Measurements from ENCODE around the gene GALNT4. TPM values are rescaled to one million over a fixed set of nuclear protein-coding genes. Genes with fewer than 3 reads are reported as not detected.

Gene GALNT4
- total RNA-seq, 1 donor, result 12.1 TPM

DNA sequence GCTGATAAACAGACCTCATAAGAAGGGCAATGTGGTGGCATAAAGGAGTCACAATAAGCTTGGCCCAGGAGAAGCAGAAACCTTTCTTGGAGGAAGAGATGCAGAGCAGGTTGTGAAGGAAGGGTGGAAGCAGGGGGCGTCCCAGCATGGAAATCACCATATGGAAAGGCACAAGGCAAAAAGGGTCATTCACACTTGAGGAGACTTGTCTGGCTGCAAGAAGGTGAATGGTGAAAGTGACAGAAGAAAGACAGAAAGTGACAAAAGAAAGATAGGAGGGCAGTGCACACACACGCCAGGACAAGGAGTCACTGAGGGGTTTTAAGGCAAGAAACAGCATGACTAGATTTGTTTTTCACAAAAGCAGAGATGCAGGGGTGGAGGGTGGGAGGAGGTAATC is 38.3 kb downstream of the GALNT4 start:
- H3K4me3 ChIP-seq (ENCODE audit: low read depth, low read length), result no peak overlapping the region
- DNase-seq (ENCODE audit: low read depth), result no peak
- TF ChIP-seq, protein P1, sequence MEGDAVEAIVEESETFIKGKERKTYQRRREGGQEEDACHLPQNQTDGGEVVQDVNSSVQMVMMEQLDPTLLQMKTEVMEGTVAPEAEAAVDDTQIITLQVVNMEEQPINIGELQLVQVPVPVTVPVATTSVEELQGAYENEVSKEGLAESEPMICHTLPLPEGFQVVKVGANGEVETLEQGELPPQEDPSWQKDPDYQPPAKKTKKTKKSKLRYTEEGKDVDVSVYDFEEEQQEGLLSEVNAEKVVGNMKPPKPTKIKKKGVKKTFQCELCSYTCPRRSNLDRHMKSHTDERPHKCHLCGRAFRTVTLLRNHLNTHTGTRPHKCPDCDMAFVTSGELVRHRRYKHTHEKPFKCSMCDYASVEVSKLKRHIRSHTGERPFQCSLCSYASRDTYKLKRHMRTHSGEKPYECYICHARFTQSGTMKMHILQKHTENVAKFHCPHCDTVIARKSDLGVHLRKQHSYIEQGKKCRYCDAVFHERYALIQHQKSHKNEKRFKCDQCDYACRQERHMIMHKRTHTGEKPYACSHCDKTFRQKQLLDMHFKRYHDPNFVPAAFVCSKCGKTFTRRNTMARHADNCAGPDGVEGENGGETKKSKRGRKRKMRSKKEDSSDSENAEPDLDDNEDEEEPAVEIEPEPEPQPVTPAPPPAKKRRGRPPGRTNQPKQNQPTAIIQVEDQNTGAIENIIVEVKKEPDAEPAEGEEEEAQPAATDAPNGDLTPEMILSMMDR (IDR thresholded peaks at IDR 0.05; ENCODE audit: insufficient read depth, low read length), result no peak

DNA sequence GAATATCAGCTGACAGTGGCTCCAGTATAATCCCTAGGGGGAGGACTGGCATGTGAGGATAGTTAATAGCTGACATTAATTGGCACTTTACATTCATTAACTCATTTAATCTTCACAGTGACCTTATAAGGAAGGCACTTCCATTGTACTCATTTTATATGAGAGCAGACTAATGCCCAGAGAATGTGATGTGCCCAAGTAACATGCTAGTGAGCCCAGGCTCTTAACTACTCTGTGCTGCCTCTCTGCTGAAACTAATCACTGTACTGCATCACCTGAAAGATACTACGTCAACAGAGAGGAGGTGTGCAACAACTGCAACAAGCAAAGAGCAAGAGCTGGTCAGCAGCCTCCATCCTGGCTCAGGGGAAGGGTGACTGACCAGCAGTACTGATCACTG is 40.1 kb downstream of the GALNT4 start:
- no peak for DNase-seq (ENCODE audit: low read depth)
- TF ChIP-seq, protein P1 (IDR thresholded peaks at IDR 0.05; ENCODE audit: insufficient read depth, low read length), result no peak
- H3K4me3 ChIP-seq (ENCODE audit: low read depth, low read length), result no peak overlapping the region

GRCh38 chr12:89481213-89481914 is 43.2 kb downstream of the GALNT4 start:
- TF ChIP-seq, protein P1 (IDR thresholded peaks at IDR 0.05; ENCODE audit: insufficient read depth, low read length), result no peak
- H3K4me3 ChIP-seq (ENCODE audit: low read depth, low read length), result no peak overlapping the region
- peak; percentile 64 for DNase-seq (ENCODE audit: low read depth)

- TF ChIP-seq, protein P1 (IDR thresholded peaks at IDR 0.05; ENCODE audit: insufficient read depth, low read length), result no peak
- H3K4me3 ChIP-seq (ENCODE audit: low read depth, low read length), result no peak overlapping the region
- no peak for DNase-seq (ENCODE audit: low read depth)
Measured at GRCh38 chr12:89479982-89480381, 44.6 kb downstream of the GALNT4 start.

GRCh38 chr12:89477633-89478279 is 46.8 kb downstream of the GALNT4 start:
- no peak overlapping the region for H3K4me3 ChIP-seq (ENCODE audit: low read depth, low read length)
- no peak for DNase-seq (ENCODE audit: low read depth)
- TF ChIP-seq, protein P1 (IDR thresholded peaks at IDR 0.05; ENCODE audit: insufficient read depth, low read length), result no peak

GRCh38 chr12:89476904-89477595 is 47.5 kb downstream of the GALNT4 start:
- no peak overlapping the region for H3K4me3 ChIP-seq (ENCODE audit: low read depth, low read length)
- TF ChIP-seq, protein P1 (IDR thresholded peaks at IDR 0.05; ENCODE audit: insufficient read depth, low read length), result no peak
- no peak for DNase-seq (ENCODE audit: low read depth)
